SK-N-SH (cell line): ENCODE data around the gene SESN1. TPM values are rescaled to one million over a fixed set of nuclear protein-coding genes. Genes with fewer than 3 reads are reported as not detected.

Source experiments
- CTCF ChIA-PET: fragments of 300-600, 350-600 bp; formaldehyde crosslinking; extraction: SDS; loops from one replicate; lab custom pipeline; 2021; lab: Yijun Ruan, JAX
- POLR2A ChIA-PET: fragments of 350-600 bp; sonication (Branson Sonifier 250); formaldehyde crosslinking; extraction: SDS; loops from one replicate; lab custom pipeline; 2020; ENCODE audit warnings: antibody characterized with exemption, inconsistent platforms; lab: Yijun Ruan, JAX
- DNase-seq: peaks from one replicate; pipeline ENCODE4 v3.0.0; 2012
- H2AFZ ChIP-seq: fragments of 200-600 bp; sonication (generic); 2 replicates; pipeline ENCODE4 v1.8.1; 2016; ENCODE audit warnings: antibody characterized with exemption, mild to moderate bottlenecking, low read depth
- H3F3A ChIP-seq: fragments of 200-600 bp; sonication (generic); replicated peaks from 2 replicates; pipeline ENCODE3; 2016; ENCODE audit warnings: antibody characterized with exemption, mild to moderate bottlenecking; ENCODE audit not compliant: insufficient read depth
- H3K27ac ChIP-seq, 2 experiments: fragments of 200-500 bp in 1 of 2; fragments of 200-600 bp in 1 of 2; sonication (Bioruptor generic) in 1 of 2; sonication (generic), shearing (Covaris generic) in 1 of 2; 2 replicates each; pipeline versions ENCODE4 v1.5.1 to v1.6.1; 2014 to 2016; ENCODE audit warnings: low read depth in 2 of 2, inconsistent platforms in 1 of 2, low read length in 1 of 2, mild to moderate bottlenecking in 1 of 2, mixed read lengths in 1 of 2
- H3K27me3 ChIP-seq: fragments of 200-600 bp; sonication (generic), shearing (Covaris generic); 2 replicates; pipeline ENCODE4 v1.6.1; 2016; ENCODE audit warnings: mixed run types; ENCODE audit not compliant: insufficient read depth
- H3K36me3 ChIP-seq, 2 experiments: fragments of 200-500 bp in 1 of 2; fragments of 200-600 bp in 1 of 2; sonication (Bioruptor generic) in 1 of 2; sonication (generic) in 1 of 2; replicated peaks in 1 of 2; 2 replicates each; pipeline versions ENCODE3 to v1.5.1; 2014 to 2016; ENCODE audit warnings: low read length in 1 of 2, mild to moderate bottlenecking in 1 of 2; ENCODE audit not compliant: insufficient read depth in 2 of 2, control insufficient read depth in 1 of 2
- H3K4me1 ChIP-seq, 2 experiments: fragments of 200-500 bp in 1 of 2; fragments of 200-600 bp in 1 of 2; sonication (Bioruptor generic) in 1 of 2; sonication (generic), shearing (Covaris generic) in 1 of 2; 2 replicates each; pipeline versions ENCODE4 v1.5.1 to v1.6.1; 2014 to 2016; ENCODE audit warnings: low read depth in 1 of 2, low read length in 1 of 2, mixed run types in 1 of 2; ENCODE audit not compliant: insufficient read depth in 2 of 2, control insufficient read depth in 1 of 2
- H3K4me2 ChIP-seq: fragments of 200-600 bp; sonication (generic), shearing (Covaris generic); 2 replicates; pipeline ENCODE4 v1.6.1; 2017; ENCODE audit warnings: mixed run types
- H3K4me3 ChIP-seq, 2 experiments: fragments of 200-500 bp in 1 of 2; fragments of 200-600 bp in 1 of 2; sonication (Bioruptor generic) in 1 of 2; sonication (generic), shearing (Covaris generic) in 1 of 2; 2 replicates each; pipeline versions ENCODE4 v1.5.1 to v1.8.1; 2014 to 2016; ENCODE audit warnings: low read depth in 2 of 2, inconsistent platforms in 1 of 2, low read length in 1 of 2, mild to moderate bottlenecking in 1 of 2, mixed read lengths in 1 of 2, moderate library complexity in 1 of 2
- H3K79me2 ChIP-seq: fragments of 200-600 bp; sonication (generic); 2 replicates; pipeline ENCODE4 v1.8.1; 2017; ENCODE audit warnings: mild to moderate bottlenecking; ENCODE audit not compliant: insufficient read depth
- H3K9ac ChIP-seq: fragments of 200-600 bp; sonication (generic); 2 replicates; pipeline ENCODE4 v1.6.1; 2017; ENCODE audit warnings: mixed run types
- H3K9me2 ChIP-seq: fragments of 200-600 bp; sonication (generic); 2 replicates; pipeline ENCODE4 v1.6.1; 2017; ENCODE audit warnings: mixed run types
- H3K9me3 ChIP-seq: fragments of 200-600 bp; sonication (generic); 2 replicates; pipeline ENCODE4 v1.6.1; 2017; ENCODE audit warnings: mixed run types, mild to moderate bottlenecking, moderate library complexity
- H4K20me1 ChIP-seq: fragments of 200-600 bp; sonication (generic); 2 replicates; pipeline ENCODE4 v1.6.1; 2017; ENCODE audit warnings: mild to moderate bottlenecking, mixed run types; ENCODE audit not compliant: insufficient read depth
- CHD2 ChIP-seq: fragments of 150-350 bp; IDR thresholded peaks from 2 replicates; pipeline ENCODE4 v1.6.1; 2018; ENCODE audit warnings: low read length; ENCODE audit not compliant: partially characterized antibody
- CTCF ChIP-seq: fragments of 200-600 bp; sonication (generic); IDR thresholded peaks from 2 replicates; pipeline ENCODE4 v1.6.1; 2017; ENCODE audit warnings: antibody characterized with exemption, mild to moderate bottlenecking, moderate library complexity
- ELF1 ChIP-seq: IDR thresholded peaks from 2 replicates; pipeline ENCODE4 v1.4.0; 2012
- EP300 ChIP-seq, 2 experiments: IDR thresholded peaks; 2 replicates each; pipeline versions ENCODE4 v1.4.0 to v1.6.1; 2012; ENCODE audit warnings: borderline replicate concordance in 1 of 2, low read depth in 1 of 2, low read length in 1 of 2
- FOSL2 ChIP-seq: IDR thresholded peaks from 2 replicates; pipeline ENCODE4 v1.4.0; 2012; ENCODE audit warnings: low read depth, mild to moderate bottlenecking, moderate library complexity, borderline replicate concordance
- GABPA ChIP-seq: IDR thresholded peaks from 2 replicates; pipeline ENCODE4 v1.4.0; 2012; ENCODE audit warnings: low read depth, mild to moderate bottlenecking
- GATA2 ChIP-seq: sonication (generic); formaldehyde crosslinking; IDR thresholded peaks from 2 replicates; pipeline ENCODE4 v1.5.0; 2020; ENCODE audit warnings: mild to moderate bottlenecking, missing genetic modification reagents
- NRF1 ChIP-seq: IDR thresholded peaks from 2 replicates; pipeline ENCODE4 v1.6.1; 2012; ENCODE audit warnings: low read depth, mild to moderate bottlenecking, low read length
- RAD21 ChIP-seq: IDR thresholded peaks from 2 replicates; pipeline ENCODE4 v1.6.1; 2012; ENCODE audit warnings: mild to moderate bottlenecking, low read length
- SMC3 ChIP-seq: IDR thresholded peaks from 2 replicates; pipeline ENCODE4 v1.6.1; 2012; ENCODE audit warnings: low read depth, low read length, improper control_type of control experiment
- TCF12 ChIP-seq: IDR thresholded peaks from 2 replicates; pipeline ENCODE4 v1.4.0; 2012
- WGBS: methylation state at CpG from one replicate; pipeline ENCODE4 v1.1.6; 2017; ENCODE audit warnings: low lambda C conversion rate; 5-methylcytosine and 5-hydroxymethylcytosine counted together
- polyA plus RNA-seq, 3 experiments: library from polyadenylated mRNA; depleted of rRNA; stranded (reverse); fragments of >200 nt; gene quantifications; 2 replicates each; pipeline ENCODE4 v1.2.3, GENCODE V29; 2012

Gene SESN1
- polyA plus RNA-seq, 1 of the 3 experiments (the other 2 are of a cell fraction), result 13.1 TPM

- CTCF ChIA-PET, result interaction anchor here (0.9 kb wide), 1 partner anchor 31 kb away, joined by 3 read pairs; no protein-coding TSS in a partner anchor
- TF ChIP-seq FOSL2 (no peak), CTCF (no peak), CHD2 (no peak), GATA2 (CRISPR knock-in tag) (no peak), TCF12 (no peak)
- TF ChIP-seq, all 33 proteins: peak for 0
- no peak overlapping the region; the same call in 1 of the 2 replicates for H2AFZ ChIP-seq
- 95% methylated on average over 4 of the region's 4 CpGs for WGBS
- H4K20me1 ChIP-seq, result no peaks in the 10 kb centered on the region
- no peak overlapping the region for H3K4me3 ChIP-seq
- H3K4me2 ChIP-seq, result peak overlapping the region; percentile 19; the same call in 1 of the 2 replicates
- DNase-seq, result no peak
- POLR2A ChIA-PET, result no interaction called here
- no peaks in the 10 kb centered on the region for H3K9me2 ChIP-seq
- no peaks in the 10 kb centered on the region for H3K36me3 ChIP-seq
- H3K79me2 ChIP-seq, result no peaks in the 10 kb centered on the region
- H3F3A ChIP-seq, result peaks cover 4% of the 10 kb centered on the region
- no peak overlapping the region for H3K9ac ChIP-seq
- no peaks in the 10 kb centered on the region for H3K27me3 ChIP-seq
- H3K27ac ChIP-seq, result 0 out of 4 replicates have a peak overlapping the region, but pooled peaks of 1 of the 2 experiments have one; percentile 4
- no peaks in the 10 kb centered on the region for H3K9me3 ChIP-seq
- peaks cover 0 to 7% of the 10 kb centered on the region in 2 experiments; a peak in 1 of 4 replicates for H3K4me1 ChIP-seq
Measured at GRCh38 chr6:109024784-109025183, 69.9 kb downstream of the SESN1 start.

- Histone ChIP-seq H3K4me1 (peaks cover 0 to 7% of the 10 kb centered on the region in 2 experiments; a peak in 1 of 4 replicates), H3K9me2 (no peaks in the 10 kb centered on the region), H4K20me1 (no peaks in the 10 kb centered on the region), H3K9me3 (no peaks in the 10 kb centered on the region), H3F3A (peaks cover 4% of the 10 kb centered on the region), H2AFZ (peak overlapping the region; percentile 21; the same call in 1 of the 2 replicates), H3K27me3 (no peaks in the 10 kb centered on the region), H3K4me3 (no peak overlapping the region), H3K9ac (no peak overlapping the region), H3K36me3 (no peaks in the 10 kb centered on the region), H3K4me2 (peak overlapping the region; percentile 19; the same call in 1 of the 2 replicates), H3K27ac (0 out of 4 replicates have a peak overlapping the region, but pooled peaks of 1 of the 2 experiments have one; percentile 4), H3K79me2 (no peaks in the 10 kb centered on the region)
- POLR2A ChIA-PET, result no interaction called here
- no peak for DNase-seq
- TF ChIP-seq GABPA (no peak), NRF1 (no peak), FOSL2 (peak; percentile 47; the same call in 1 of the 2 replicates), ELF1 (no peak), SMC3 (no peak), EP300 (IDR thresholded peaks at IDR 0.05; ENCODE audit: borderline replicate concordance in 1 of 2, low read depth in 1 of 2, low read length in 1 of 2) (no peak), RAD21 (no peak)
- CTCF ChIA-PET, result no interaction called here
- 53% methylated on average over 2 of the region's 2 CpGs for WGBS
Measured at GRCh38 chr6:109024368-109024767, 70.3 kb downstream of the SESN1 start.
